Jurkat, Clone E6-1 (cell line): ENCODE data around the gene DDAH2.

Experiments
- DNase-seq: peaks from one replicate; pipeline ENCODE4 v3.0.0-alpha.2; 2011; ENCODE audit warnings: low read depth, low spot score
- H3K4me3 ChIP-seq: 2 replicates; pipeline ENCODE4 v1.5.1; 2011; ENCODE audit warnings: mild to moderate bottlenecking, low read length, control low read depth, moderate library complexity

DDAH2 gene

GRCh38 chr6:31736021-31736767 is 7.1 kb upstream of the DDAH2 start, which contains the start of gene CLIC1:
CLIC1 (minus strand) TSS chr6:31736530; CDS start chr6:31736300, 230 bp downstream.
- peak within 1 kb of the TSS; percentile 98 for H3K4me3 ChIP-seq
- peak; percentile 73 for DNase-seq

- DNase-seq: peak; percentile 53
These were observed 5.8 kb upstream of the DDAH2 start for GRCh38 chr6:31734821-31735406.

GRCh38 chr6:31734247-31734820 is 5.2 kb upstream of the DDAH2 start:
- H3K4me3 ChIP-seq: peak overlapping the region; percentile 98
- DNase-seq: no peak

More at GRCh38 chr6:31734821-31735406, 5.8 kb upstream of the DDAH2 start:
- H3K4me3 ChIP-seq: peak overlapping the region; percentile 98

- H3K4me3 ChIP-seq: no peak overlapping the region
- no peak for DNase-seq
These were observed 4.6 kb upstream of the DDAH2 start for GRCh38 chr6:31733734-31734133.

GRCh38 chr6:31732029-31732428 is 2.9 kb upstream of the DDAH2 start:
- DNase-seq: no peak
- H3K4me3 ChIP-seq: no peak overlapping the region

- no peak overlapping the region for H3K4me3 ChIP-seq
- no peak for DNase-seq
These were observed 1.6 kb upstream of the DDAH2 start for GRCh38 chr6:31730631-31731086.

GRCh38 chr6:31729979-31730630 is 1.0 kb upstream of the DDAH2 start:
- peak overlapping the region; percentile 62 for H3K4me3 ChIP-seq
- DNase-seq: peak; percentile 73

GRCh38 chr6:31729515-31729978 is 448 bp upstream of the DDAH2 start:
- peak; percentile 70 for DNase-seq

GRCh38 chr6:31727717-31728671 is 1.1 kb downstream of the DDAH2 start:
- DNase-seq: peak; percentile 46
- no peak overlapping the region for H3K4me3 ChIP-seq

More at GRCh38 chr6:31729515-31729978, 448 bp upstream of the DDAH2 start:
- peak overlapping the region; percentile 62 for H3K4me3 ChIP-seq

- no peak overlapping the region for H3K4me3 ChIP-seq
- DNase-seq: no peak
These were observed 1.9 kb downstream of the DDAH2 start for GRCh38 chr6:31727034-31727716.

GRCh38 chr6:31725502-31726350 is 3.4 kb downstream of the DDAH2 start:
- no peak overlapping the region for H3K4me3 ChIP-seq
- DNase-seq: no peak

- DNase-seq: no peak
- no peak overlapping the region for H3K4me3 ChIP-seq
These were observed 5.0 kb downstream of the DDAH2 start for GRCh38 chr6:31723980-31724691.

GRCh38 chr6:31723245-31723979 is 5.7 kb downstream of the DDAH2 start, which contains the start of gene MPIG6B:
MPIG6B (plus strand) TSS chr6:31723373; CDS start chr6:31723384, 11 bp downstream.
- DNase-seq: peak; percentile 72
- no peak within 1 kb of the TSS for H3K4me3 ChIP-seq

- no peak overlapping the region for H3K4me3 ChIP-seq
- no peak for DNase-seq
These were observed 6.9 kb downstream of the DDAH2 start for GRCh38 chr6:31722173-31722572.

- no peak for DNase-seq
- H3K4me3 ChIP-seq: no peak within 1 kb of the TSS
These were observed 7.6 kb downstream of the DDAH2 start, which contains the start of gene LY6G6C for GRCh38 chr6:31721351-31722020. LY6G6C (minus strand) TSS chr6:31721746; CDS start chr6:31721679, 67 bp downstream.
